22Rv1 (cell line): ENCODE data around the gene CAAP1.

Experiments
- CTCF ChIP-seq: fragments of 450-650 bp; IDR thresholded peaks from 2 replicates; pipeline ENCODE4 v1.5.1; 2017; ENCODE audit warnings: mild to moderate bottlenecking
- ZFX ChIP-seq: fragments of 450-650 bp; IDR thresholded peaks from 2 replicates; pipeline ENCODE4 v1.6.1; 2017; ENCODE audit warnings: antibody characterized with exemption, borderline replicate concordance

- TF ChIP-seq CTCF (no peak), ZFX (no peak)
Measured at GRCh38 chr9:26882154-26882553, 10.4 kb downstream of the CAAP1 start.
